HG02588 (cell line): ENCODE measurements around the gene GDAP2.

Experiments used
- ATAC-seq: cut with Tn5 transposase; IDR thresholded peaks from one replicate; pipeline ENCODE4 v1.9.1; 2021; ENCODE audit warnings: mild to moderate bottlenecking, moderate library complexity; ENCODE audit not compliant: unreplicated experiment

GDAP2 gene

GRCh38 chr1:117814856-117815797 lies 114.3 kb downstream of the GDAP2 start:
- no peak for ATAC-seq
